A549 (cell line): ENCODE results near the gene GAS5. TPM values are rescaled to one million over a fixed set of nuclear protein-coding genes. Genes with fewer than 3 reads are reported as not detected.

Source experiments
- ATAC-seq, 2 experiments: fragments of 200-7000 bp in 1 of 2; fragments of >200 bp in 1 of 2; cut with Nextera tagmentation in 1 of 2; cut with Tn5 transposase in 1 of 2; 3 replicates each; pipeline versions ENCODE4 v1.8.0 to v1.9.1; 2018 to 2020; ENCODE audit warnings: mild to moderate bottlenecking in 1 of 2, moderate library complexity in 1 of 2
- CTCF ChIA-PET: fragments of 300-600 bp; sonication (Branson Sonifier 250); formaldehyde crosslinking; extraction: SDS; loops from one replicate; lab custom pipeline; 2021; ENCODE audit warnings: antibody characterized with exemption, inconsistent platforms; lab: Yijun Ruan, JAX
- POLR2A ChIA-PET: fragments of 350-600 bp; formaldehyde crosslinking; extraction: SDS; loops from one replicate; lab custom pipeline; 2021; ENCODE audit warnings: antibody characterized with exemption, inconsistent platforms; lab: Yijun Ruan, JAX
- DNase-seq, 2 experiments: peaks; one replicate each; pipeline versions ENCODE4 v3.0.0 to v3.0.0-alpha.2; 2011 to 2016; ENCODE audit warnings: low read depth in 1 of 2, low spot score in 1 of 2
- FAIRE-seq: peaks from 2 replicates; lab custom pipeline; 2011; peaks lifted over from hg19 to GRCh38; lab: Jason Lieb, UNC
- H3K27ac ChIP-seq, 2 experiments: fragments of >200 bp; sonication (Bioruptor Twin); formaldehyde crosslinking; 3 replicates each; pipeline ENCODE4 v1.5.1; 2016 to 2017
- H3K4me1 ChIP-seq: fragments of >200 bp; sonication (Bioruptor Twin); formaldehyde crosslinking; 3 replicates; pipeline ENCODE4 v1.6.1; 2016
- H3K4me2 ChIP-seq: fragments of >200 bp; sonication (Bioruptor Twin); formaldehyde crosslinking; 3 replicates; pipeline ENCODE4 v1.6.1; 2016
- H3K4me3 ChIP-seq: fragments of >200 bp; sonication (Bioruptor Twin); formaldehyde crosslinking; 3 replicates; pipeline ENCODE4 v1.5.1; 2016
- H3K9me3 ChIP-seq: fragments of >200 bp; sonication (Bioruptor Twin); formaldehyde crosslinking; 3 replicates; pipeline ENCODE4 v1.6.1; 2016
- ATOH8 ChIP-seq: fragments of 250-450 bp; sonication (Bioruptor Pico); IDR thresholded peaks from 2 replicates; pipeline ENCODE4 v1.5.0; 2020; ENCODE audit warnings: low read depth, mild to moderate bottlenecking, moderate library complexity
- BCL3 ChIP-seq: fragments of >200 bp; sonication (Bioruptor Twin); formaldehyde crosslinking; IDR thresholded peaks from 3 replicates; pipeline ENCODE4 v1.6.1; 2016
- BHLHE40 ChIP-seq: IDR thresholded peaks from 2 replicates; pipeline ENCODE4 v1.6.1; 2012; ENCODE audit warnings: low read depth, low read length, inconsistent platforms
- CBX2 ChIP-seq: fragments of 200-600 bp; sonication (generic); IDR thresholded peaks from 2 replicates; pipeline ENCODE4 v1.6.1; 2016; ENCODE audit warnings: low read depth, mild to moderate bottlenecking, borderline replicate concordance
- ESRRA ChIP-seq: fragments of 150-350 bp; IDR thresholded peaks from 2 replicates; pipeline ENCODE4 v1.6.1; 2014; ENCODE audit warnings: mild to moderate bottlenecking, low read length, borderline replicate concordance
- FOSB ChIP-seq: fragments of 250-450 bp; sonication (Bioruptor Pico); IDR thresholded peaks from 2 replicates; pipeline ENCODE4 v1.5.0; 2020; ENCODE audit warnings: mild to moderate bottlenecking, moderate library complexity
- FOSL2 ChIP-seq, 2 experiments: fragments of 450-650 bp in 1 of 2; fragments of >200 bp in 1 of 2; sonication (Bioruptor Twin) in 1 of 2; formaldehyde crosslinking; IDR thresholded peaks; 2 replicates each; pipeline versions ENCODE4 v1.5.0 to v1.6.1; 2016 to 2020; ENCODE audit warnings: mild to moderate bottlenecking in 1 of 2, moderate library complexity in 1 of 2
- FOXS1 ChIP-seq: fragments of 250-450 bp; sonication (Bioruptor Pico); IDR thresholded peaks from 2 replicates; pipeline ENCODE4 v1.5.0; 2020; ENCODE audit warnings: mild to moderate bottlenecking, moderate library complexity
- HOXA7 ChIP-seq: fragments of 250-450 bp; sonication (Bioruptor Pico); IDR thresholded peaks from 2 replicates; pipeline ENCODE4 v1.5.0; 2020; ENCODE audit warnings: mild to moderate bottlenecking, moderate library complexity
- HOXB5 ChIP-seq: fragments of 250-450 bp; sonication (Bioruptor Pico); IDR thresholded peaks from 2 replicates; pipeline ENCODE4 v1.5.0; 2020; ENCODE audit warnings: mild to moderate bottlenecking, moderate library complexity
- JUNB ChIP-seq: fragments of >200 bp; sonication (Bioruptor Twin); formaldehyde crosslinking; IDR thresholded peaks from 2 replicates; pipeline ENCODE4 v1.6.1; 2016
- NR3C1 ChIP-seq: fragments of >200 bp; sonication (Bioruptor Twin); formaldehyde crosslinking; IDR thresholded peaks from 3 replicates; pipeline ENCODE4 v1.6.1; 2017
- PBX3 ChIP-seq: IDR thresholded peaks from 2 replicates; pipeline ENCODE4 v1.6.1; 2012
- POLR2A ChIP-seq: IDR thresholded peaks from 2 replicates; pipeline ENCODE4 v1.6.1; 2012; ENCODE audit warnings: mild to moderate bottlenecking, low read length
- POLR2AphosphoS2 ChIP-seq: conservative IDR thresholded peaks from 2 replicates; pipeline ENCODE4 v1.6.1; 2012; ENCODE audit warnings: low read length, improper control_type of control experiment, inconsistent platforms
- RFX5 ChIP-seq: fragments of 450-650 bp; IDR thresholded peaks from 2 replicates; pipeline ENCODE4 v1.7.1; 2014; ENCODE audit warnings: antibody characterized with exemption, mild to moderate bottlenecking, moderate library complexity
- SMC3 ChIP-seq: fragments of >200 bp; sonication (Bioruptor Twin); formaldehyde crosslinking; IDR thresholded peaks from 3 replicates; pipeline ENCODE4 v1.6.1; 2018; ENCODE audit warnings: inconsistent platforms
- SREBF2 ChIP-seq: fragments of 450-650 bp; IDR thresholded peaks from 2 replicates; pipeline ENCODE4 v1.6.1; 2014; ENCODE audit warnings: mild to moderate bottlenecking, moderate library complexity
- ZC3H11A ChIP-seq: fragments of 450-650 bp; IDR thresholded peaks from 2 replicates; pipeline ENCODE4 v1.6.1; 2014; ENCODE audit warnings: antibody characterized with exemption, mild to moderate bottlenecking
- ZFP36 ChIP-seq: fragments of 450-650 bp; IDR thresholded peaks from 2 replicates; pipeline ENCODE4 v1.6.1; 2014; ENCODE audit warnings: borderline replicate concordance; ENCODE audit not compliant: partially characterized antibody
- ZSCAN20 ChIP-seq: fragments of 250-450 bp; sonication (Bioruptor Pico); IDR thresholded peaks from 2 replicates; pipeline ENCODE4 v1.8.0; 2022; ENCODE audit warnings: mild to moderate bottlenecking, moderate library complexity
- WGBS: methylation state at CpG from one replicate; pipeline ENCODE4 v1.1.6; 2017; ENCODE audit errors: missing lambda C conversion rate; 5-methylcytosine and 5-hydroxymethylcytosine counted together
- polyA plus RNA-seq, 4 experiments: library from polyadenylated mRNA; depleted of rRNA in 3 of 4; stranded (reverse); fragments of >200 nt; fragmentation: RNase III in 1 of 4; extraction: RNeasy Plus Mini Kit Qiagen cat#74134 plus additional on column Dnase treatment in 1 of 4; gene quantifications; 2 replicates in 3 of 4; 3 replicates in 1 of 4; pipeline ENCODE4 v1.2.3, GENCODE V29; 2011 to 2017
- TF ChIP-seq, protein P1 (sequence below): fragments of >200 bp; sonication (Bioruptor Twin); formaldehyde crosslinking; IDR thresholded peaks from 2 replicates; pipeline ENCODE4 v1.6.1; 2016
- TF ChIP-seq, protein P2 (sequence below): fragments of >200 bp; sonication (Bioruptor Twin); formaldehyde crosslinking; IDR thresholded peaks from 3 replicates; pipeline ENCODE4 v1.5.1; 2016

GAS5 gene
- polyA plus RNA-seq, 2 of the 4 experiments (the other 2 are of a cell fraction), result 376 to 1,735 TPM

- CTCF ChIA-PET, result no interaction called here
- POLR2A ChIA-PET, result no interaction called here
- no peak for FAIRE-seq
- 77% methylated on average over 2 of the region's 2 CpGs for WGBS
- TF ChIP-seq PBX3, result no peak
- TF ChIP-seq, protein P1, sequence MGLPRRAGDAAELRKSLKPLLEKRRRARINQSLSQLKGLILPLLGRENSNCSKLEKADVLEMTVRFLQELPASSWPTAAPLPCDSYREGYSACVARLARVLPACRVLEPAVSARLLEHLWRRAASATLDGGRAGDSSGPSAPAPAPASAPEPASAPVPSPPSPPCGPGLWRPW, result no peak
- no peak for TF ChIP-seq JUNB
- TF ChIP-seq ZFP36, result no peak
- no peak for TF ChIP-seq ATOH8 (CRISPR knock-in tag)
- TF ChIP-seq HOXA7, result no peak
- no peak for TF ChIP-seq SREBF2
- TF ChIP-seq FOSB, result no peak
- TF ChIP-seq BCL3, result no peak
- TF ChIP-seq SMC3, result no peak
- Histone ChIP-seq H3K4me3 (no peak overlapping the region), H3K27ac (no peak overlapping the region), H3K9me3 (no peaks in the 10 kb centered on the region), H3K4me2 (no peak overlapping the region), H3K4me1 (no peaks in the 10 kb centered on the region)
- no peak for ATAC-seq
- DNase-seq, result no peak
Measured at GRCh38 chr1:173900427-173900826, 32.6 kb upstream of the GAS5 start.

DNA sequence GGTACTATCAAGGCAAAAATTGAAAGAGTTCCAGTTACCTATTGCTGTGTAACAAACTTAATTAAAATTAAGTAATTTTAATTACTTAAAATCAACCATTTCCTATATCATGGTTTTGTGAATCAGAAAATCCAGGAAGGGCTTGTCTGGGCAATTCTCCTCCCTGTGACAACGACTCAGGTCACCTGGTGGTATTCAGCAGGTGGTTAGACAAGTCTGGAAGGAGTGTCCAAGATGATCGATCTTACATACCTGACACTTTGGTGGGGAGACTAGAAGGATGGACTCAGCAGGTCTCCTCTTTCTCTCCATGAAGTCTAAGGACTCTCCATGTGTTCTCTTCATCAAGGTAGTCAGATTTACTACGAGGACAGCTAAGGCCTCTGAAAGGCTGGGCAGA is 26.4 kb upstream of the GAS5 start:
- no peak for DNase-seq
- 82% methylated on average over 3 of the region's 3 CpGs for WGBS
- Histone ChIP-seq H3K4me1 (no peaks in the 10 kb centered on the region), H3K4me2 (no peak overlapping the region), H3K27ac (no peak overlapping the region), H3K9me3 (no peaks in the 10 kb centered on the region), H3K4me3 (no peak overlapping the region)
- no peak for FAIRE-seq
- ATAC-seq, result no peak
- ChIA-PET CTCF (no interaction called here), POLR2A (no interaction called here)
- TF ChIP-seq BHLHE40 (no peak), ZC3H11A (no peak), FOSB (no peak), RFX5 (no peak)

DNA sequence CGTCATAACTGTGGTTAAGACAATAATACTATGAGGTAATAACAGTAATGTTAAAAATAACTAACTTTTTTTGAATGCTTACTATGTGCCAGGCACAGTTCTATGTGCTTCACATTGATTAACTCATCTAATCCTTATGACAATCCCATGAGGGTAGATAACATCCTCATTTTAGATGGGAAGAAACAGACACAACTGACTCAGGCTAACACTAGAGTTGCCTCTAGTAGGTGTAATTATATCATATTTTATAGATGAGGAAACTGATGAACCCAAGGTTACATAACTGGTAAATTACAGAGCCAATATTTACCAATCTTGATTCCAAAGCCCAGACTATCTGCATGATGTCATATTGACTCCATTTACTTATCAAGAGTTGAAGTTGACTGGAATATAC is 25.8 kb upstream of the GAS5 start:
- FAIRE-seq (no peak), DNase-seq (no peak), ATAC-seq (no peak)
- H3K4me3 ChIP-seq, result no peak overlapping the region
- POLR2A ChIA-PET, result no interaction called here
- no peak overlapping the region for H3K4me2 ChIP-seq
- 70% methylated on average over 1 of the region's 1 CpG for WGBS
- no peak for TF ChIP-seq ZSCAN20 (CRISPR knock-in tag)
- no peak for TF ChIP-seq CBX2
- TF ChIP-seq, protein P2, sequence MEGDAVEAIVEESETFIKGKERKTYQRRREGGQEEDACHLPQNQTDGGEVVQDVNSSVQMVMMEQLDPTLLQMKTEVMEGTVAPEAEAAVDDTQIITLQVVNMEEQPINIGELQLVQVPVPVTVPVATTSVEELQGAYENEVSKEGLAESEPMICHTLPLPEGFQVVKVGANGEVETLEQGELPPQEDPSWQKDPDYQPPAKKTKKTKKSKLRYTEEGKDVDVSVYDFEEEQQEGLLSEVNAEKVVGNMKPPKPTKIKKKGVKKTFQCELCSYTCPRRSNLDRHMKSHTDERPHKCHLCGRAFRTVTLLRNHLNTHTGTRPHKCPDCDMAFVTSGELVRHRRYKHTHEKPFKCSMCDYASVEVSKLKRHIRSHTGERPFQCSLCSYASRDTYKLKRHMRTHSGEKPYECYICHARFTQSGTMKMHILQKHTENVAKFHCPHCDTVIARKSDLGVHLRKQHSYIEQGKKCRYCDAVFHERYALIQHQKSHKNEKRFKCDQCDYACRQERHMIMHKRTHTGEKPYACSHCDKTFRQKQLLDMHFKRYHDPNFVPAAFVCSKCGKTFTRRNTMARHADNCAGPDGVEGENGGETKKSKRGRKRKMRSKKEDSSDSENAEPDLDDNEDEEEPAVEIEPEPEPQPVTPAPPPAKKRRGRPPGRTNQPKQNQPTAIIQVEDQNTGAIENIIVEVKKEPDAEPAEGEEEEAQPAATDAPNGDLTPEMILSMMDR, result no peak
- no peak for TF ChIP-seq PBX3
- TF ChIP-seq ESRRA, result no peak
- no peak for TF ChIP-seq FOSL2 (IDR thresholded peaks at IDR 0.05)
- no peak for TF ChIP-seq FOSL2 (CRISPR knock-in tag; IDR thresholded peaks at IDR 0.05)
- TF ChIP-seq FOXS1, result no peak
- no peak for TF ChIP-seq HOXB5 (CRISPR knock-in tag)
- TF ChIP-seq POLR2A, result no peak
- no peak for TF ChIP-seq POLR2AphosphoS2
- no peak for TF ChIP-seq NR3C1
- no peaks in the 10 kb centered on the region for H3K4me1 ChIP-seq
- no peak overlapping the region for H3K27ac ChIP-seq
- no peaks in the 10 kb centered on the region for H3K9me3 ChIP-seq
- CTCF ChIA-PET, result no interaction called here
